HG03354 (cell line): ENCODE data around the gene ENDOU.
A peak's percentile ranks its signal among the peaks of the same experiment; 100 is the strongest.

Experiments used
- ATAC-seq: cut with Tn5 transposase; IDR thresholded peaks from one replicate; pipeline ENCODE4 v1.9.1; 2021; ENCODE audit warnings: mild to moderate bottlenecking; ENCODE audit not compliant: unreplicated experiment, poor library complexity, severe bottlenecking

The ENDOU gene

DNA sequence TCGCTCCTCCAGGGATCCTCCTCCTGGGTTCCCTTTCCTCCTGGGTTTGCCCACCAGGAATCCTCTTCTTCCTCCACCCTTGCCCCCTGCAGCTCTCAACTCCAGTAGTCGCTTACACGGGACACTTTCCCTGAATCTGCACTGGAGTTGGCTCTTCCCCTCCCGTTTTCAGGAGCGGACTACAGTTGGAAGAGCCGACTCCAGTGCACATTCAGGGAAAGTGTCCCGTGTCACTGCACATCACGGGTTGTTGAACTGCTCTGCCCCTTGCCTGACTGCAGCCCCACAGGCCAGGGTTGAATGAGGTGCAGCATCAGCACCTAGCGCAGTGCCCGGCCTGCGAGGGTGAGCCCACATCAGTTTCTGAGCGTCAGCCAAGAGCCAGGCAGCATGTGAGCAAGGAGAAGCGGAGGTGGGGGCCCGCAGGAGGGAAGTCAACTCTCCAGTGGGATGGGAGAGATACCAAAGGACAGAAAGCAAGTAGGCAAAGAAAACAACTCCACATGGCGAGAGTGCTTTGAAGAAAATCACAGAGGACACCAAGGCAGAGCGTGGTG lies 20.3 kb upstream of the ENDOU start:
- no peak for ATAC-seq

DNA sequence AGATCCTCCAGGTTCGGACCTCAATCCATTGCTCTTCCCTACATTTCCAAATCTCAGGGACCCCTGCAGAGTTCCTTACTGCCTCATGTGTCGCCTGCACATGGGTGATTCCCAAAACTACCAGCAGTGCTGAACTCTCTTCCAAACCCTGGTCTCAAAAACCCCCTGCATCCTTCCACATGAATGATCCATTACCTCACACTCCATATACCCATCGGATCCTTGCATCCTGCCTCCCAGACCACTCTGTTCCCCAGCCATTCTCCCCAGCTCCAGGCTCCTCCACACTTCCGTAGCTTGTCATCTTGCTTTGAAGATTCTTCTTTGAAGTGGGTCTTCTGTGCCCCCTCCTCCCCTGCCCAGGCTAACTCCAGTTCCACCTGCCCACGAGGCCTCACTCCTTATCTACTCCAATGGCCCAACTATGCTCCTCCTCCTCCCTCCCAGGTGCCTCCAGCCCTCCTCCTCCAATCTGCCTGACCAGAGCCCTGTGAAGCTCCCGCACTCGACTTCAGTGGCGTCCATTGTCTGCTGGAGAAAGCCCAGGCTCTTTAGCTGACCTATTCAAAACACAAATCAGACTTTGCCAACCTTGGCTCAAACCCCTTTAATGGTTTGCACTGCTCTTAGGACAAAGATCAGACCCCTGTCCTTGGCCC lies 19.6 kb upstream of the ENDOU start:
- no peak for ATAC-seq

DNA sequence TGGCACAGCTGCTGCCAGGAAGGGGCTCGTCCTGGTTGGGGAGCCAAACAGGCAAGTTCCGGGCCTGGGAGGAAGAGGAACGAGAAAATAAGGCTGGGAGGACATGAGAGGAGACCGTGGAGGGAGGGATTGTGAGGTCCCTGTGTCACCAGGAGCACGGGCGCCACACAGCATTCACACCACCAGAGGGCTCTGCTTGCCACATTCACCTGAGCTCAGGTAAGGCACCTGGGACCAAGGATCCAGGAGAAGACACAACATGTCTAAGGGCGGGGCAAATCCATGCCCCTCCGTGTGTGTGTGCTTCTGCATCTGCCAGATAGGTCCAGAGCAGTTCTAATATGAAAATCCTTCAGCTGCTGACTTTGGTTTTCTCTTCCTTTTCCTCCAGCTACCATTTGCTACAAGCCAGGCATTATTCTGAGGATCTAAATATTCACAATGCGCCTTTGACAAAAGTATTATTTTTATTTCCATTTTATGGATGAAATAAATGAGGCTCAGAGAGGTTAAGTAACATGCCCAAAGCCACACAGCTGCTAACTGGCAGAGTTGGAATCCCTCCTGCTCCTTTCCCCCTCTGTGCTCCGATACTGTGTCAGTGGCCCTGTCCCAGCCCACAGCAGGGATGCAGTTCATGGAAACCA lies 18.8 kb upstream of the ENDOU start:
- ATAC-seq, result no peak

DNA sequence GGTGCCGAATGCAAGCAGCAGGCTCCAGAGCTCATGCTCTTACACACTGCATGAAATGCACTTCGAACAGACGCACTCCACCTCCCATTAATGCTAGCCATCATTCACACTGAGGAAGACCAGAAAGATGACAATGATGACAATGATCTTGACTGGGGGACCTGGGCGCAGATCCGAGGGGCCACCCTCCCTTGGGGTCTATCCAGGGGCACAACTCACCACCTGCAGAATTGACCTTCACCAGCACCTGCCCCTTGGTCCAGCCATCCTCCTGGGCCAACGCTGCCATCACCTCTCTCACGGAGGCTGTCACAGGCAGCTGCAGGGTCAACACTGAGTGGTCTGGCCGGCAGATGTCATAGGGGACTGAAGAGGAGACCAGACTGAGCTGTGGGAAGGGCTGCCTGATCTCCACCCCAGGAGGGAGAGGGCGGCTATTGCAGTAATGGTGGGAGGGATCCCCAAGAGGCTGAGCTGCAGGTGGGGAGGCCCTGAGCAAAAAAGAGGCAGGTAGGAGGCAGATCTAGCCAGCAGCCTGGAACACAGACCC lies 18.1 kb upstream of the ENDOU start:
- ATAC-seq, result no peak

DNA sequence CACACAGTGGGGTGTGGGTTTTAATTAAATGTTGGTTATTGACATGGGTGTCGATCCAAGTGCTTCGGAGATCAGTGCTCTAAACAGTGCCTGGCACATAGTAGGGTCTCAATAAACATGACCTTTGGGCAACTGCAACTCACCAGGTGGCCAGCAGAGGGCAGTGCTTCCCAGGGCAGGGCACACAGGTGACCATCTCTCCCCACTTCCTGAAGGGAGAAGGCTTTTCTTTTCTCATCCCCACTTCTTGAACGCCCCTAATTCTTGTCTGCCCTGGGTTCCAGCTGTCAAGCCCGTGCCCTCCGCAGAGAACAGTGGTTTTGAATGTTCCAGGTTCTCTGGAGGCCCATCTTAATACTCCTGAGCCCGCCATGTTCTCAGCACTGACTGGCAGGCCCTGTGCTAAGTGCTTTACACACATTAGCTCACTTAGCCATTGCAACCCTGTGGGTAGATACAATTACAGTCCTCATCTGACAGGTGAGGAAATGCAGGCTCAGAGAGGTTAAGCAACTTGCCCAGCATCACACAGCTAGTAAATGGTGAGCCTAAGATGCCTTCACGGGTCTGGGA lies 17.0 kb upstream of the ENDOU start:
- ATAC-seq, result no peak

DNA sequence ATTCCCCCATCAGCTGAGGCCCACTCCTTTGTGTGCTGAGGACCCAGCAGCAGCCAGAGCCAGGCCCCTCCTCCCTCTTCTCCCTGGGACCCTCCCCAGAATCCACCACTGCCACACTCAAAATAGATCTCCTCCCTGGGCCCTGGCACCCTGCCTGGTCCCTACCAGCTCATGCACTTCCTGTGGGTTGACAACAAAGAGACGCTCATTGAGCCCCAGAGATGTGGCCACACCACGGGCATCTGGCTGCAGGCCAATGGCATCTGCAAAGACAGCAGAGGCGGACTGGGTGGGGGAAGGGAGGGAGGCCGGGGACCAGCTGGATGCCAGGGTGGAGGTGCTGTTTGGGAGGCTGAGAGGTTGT lies 16.0 kb upstream of the ENDOU start:
- ATAC-seq, result no peak

DNA sequence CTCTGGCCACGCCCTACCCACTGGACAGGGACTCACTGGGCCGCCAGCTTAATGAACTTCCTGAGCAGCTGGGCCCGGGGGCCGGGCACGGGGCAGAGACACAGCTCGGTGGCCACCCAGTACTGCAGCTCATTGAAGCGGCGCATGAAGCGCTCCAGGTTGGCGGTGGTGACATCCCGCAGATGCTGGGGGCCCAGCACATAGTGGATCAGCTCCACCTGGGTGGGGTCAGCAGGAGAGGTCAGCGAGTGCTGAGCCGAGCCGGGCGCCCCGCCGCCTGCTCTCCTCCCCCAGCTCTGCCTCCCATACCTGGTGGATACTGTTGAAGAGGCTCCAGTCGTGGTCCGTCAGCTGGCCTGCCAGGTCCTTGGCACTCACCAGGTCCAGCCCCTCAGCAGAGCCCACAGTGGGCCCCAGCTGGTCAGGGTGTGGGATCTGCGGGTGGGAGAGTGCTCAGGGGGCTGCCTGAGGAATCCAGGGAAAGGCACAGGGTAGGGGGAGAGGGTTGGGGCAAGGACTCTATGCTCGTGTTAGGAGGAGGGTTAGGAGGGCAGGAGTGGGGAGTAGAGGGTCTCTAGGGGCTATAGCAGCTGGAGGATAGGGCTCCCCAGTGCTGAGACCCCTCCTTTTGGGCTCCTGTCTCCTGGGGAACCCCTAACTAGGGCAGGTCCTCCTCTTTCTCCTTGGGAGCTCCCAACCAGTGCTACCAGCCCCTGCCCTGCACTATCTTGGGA lies 15.5 kb upstream of the ENDOU start:
- peak; percentile 65 for ATAC-seq

DNA sequence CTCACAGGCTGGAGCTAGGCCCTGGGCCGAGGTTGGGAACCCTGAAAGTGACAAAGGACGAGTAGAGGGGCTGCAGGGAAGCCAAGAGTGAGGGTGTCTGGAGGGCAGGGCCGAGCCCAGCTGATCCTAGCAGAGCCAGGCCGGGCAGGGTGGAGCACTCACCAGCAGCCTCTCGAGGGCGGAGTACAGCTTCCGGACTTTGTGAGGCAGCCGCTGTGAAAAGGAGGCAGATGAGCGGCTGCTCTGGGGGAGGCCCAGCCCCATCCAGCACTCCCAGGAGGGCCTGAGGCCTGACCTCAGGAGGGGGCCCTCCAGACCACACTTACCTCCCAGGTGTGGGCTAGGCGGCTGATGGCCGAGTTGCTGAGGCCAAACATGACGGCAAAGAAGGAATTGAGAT lies 14.7 kb upstream of the ENDOU start:
- ATAC-seq, result peak; percentile 61

DNA sequence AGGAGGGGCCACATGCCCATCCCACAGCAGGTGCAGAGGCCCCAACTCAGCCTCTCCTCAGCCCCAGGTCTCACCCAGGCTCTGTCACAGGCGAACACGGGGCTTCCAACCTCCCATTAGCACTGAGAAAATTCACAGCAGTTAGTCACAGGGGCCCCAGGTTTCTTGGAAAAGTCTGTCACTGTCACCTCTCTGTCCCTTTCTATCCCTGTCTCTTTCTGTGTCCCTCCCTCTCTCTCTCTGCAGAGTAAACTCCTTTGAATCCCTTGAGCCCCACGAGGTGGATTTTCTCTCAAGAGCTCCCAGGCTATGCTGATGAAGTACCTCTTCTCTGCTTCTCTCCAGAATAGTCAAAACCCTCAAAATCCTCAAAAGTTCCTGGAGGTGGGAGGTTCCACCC lies 14.0 kb upstream of the ENDOU start:
- ATAC-seq, result no peak

DNA sequence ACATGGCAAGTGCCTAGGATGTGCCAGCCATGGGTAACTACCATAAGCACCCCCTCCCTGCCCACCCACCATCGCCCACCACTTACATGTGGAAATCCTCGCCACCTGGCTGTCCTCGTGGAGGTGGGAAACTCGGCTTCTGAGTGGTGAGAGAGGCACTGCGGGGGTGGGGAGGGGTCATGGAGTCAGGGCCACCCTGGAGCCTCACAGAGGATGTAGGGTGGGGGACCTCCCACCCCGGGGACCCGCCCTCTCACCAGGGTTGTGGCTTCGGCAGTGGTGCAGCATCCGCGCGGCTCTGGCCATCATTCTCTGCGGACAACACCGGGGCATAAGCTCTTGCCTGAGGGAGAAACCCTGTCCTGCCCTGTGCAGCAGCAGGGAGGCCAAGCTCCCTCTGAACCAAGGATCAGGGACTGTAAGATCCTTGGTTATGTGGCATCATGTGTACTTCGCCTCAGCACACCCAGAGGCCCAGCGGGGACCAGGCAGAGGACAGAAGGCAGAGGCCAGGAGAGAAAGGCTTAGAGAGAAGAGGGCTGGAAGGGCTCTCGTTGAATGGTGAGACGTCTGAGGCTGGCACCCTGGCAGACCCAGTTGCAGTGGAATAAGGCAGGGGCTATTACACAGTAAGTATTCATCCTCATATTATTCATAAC lies 12.8 kb upstream of the ENDOU start:
- ATAC-seq, result no peak

DNA sequence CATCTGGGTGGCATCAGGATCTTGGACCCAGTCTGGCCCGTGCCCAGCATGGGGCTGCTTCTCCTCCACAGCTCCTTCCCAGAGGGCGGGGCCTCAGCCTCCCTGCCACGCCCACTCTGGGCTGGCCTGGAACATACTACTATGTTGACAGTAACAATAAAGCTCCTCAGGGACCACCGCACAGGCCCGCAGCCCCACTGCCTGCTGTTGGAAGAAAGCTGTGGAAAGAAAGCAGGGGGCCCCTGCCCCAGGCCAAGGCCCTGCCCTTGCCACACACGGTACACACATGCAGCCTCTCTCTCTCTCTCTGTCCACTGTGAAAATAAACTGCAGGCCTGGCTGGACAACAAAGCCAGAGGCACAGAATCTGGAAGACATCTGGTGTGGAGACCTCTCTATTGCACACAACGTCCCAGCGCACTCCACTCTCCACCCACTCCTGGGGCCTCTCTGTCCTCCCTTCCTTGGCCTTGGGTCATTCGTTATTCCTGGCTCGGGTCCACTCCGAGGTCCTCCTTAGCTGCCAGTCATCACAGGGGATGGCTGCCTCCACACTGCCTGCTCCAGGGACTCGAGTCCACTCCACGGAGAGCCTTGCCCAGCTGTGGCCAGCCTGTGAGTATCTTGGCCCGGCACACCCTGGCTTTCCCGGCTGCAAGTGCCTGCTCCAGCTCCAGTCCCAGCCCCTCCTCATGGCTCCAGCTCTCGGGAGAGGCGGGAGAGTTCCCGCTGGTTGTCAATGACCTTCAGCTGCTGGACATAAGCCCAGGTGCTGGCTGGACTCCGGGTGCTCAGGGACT lies 11.8 kb upstream of the ENDOU start:
- no peak for ATAC-seq

DNA sequence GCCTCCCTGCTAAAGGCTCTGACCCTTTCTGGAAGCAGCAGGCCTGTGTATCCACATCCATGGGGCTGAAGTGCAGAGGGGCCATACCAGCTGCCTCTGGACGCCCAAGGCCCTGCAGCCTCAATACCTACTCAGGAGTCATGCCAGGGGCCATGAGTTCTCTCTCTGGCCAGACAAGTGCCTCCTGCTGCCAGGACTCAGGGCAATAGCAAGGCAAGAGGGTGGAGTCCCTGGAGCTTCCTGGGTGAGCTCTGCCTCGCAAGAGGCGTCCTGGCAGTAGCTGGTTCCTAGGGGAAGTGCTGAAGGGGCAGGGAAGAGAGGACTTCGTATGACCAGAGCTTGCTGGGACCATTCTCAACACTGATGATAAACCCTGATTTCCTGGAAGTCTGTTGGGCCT lies 10.9 kb upstream of the ENDOU start:
- ATAC-seq, result no peak

DNA sequence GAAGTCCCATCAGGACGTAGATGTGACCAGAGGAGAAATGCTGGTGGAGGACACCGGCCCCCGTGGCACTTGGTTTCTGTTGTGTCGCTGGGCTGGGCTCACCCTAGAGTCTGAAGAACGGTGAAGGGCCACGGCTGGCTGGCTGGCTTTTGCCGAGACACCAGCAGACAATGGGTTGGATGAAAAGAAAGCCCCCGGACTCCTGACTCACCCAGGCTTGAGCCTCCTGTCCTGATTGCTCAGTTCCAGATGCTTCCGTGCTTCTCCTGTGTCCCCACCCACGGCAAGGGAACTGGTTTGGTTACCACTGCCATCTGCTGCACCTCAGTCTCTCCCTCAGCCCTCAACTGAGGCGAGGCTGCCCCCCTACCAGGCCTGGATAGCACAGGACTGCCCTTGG lies 10.4 kb upstream of the ENDOU start:
- no peak for ATAC-seq

DNA sequence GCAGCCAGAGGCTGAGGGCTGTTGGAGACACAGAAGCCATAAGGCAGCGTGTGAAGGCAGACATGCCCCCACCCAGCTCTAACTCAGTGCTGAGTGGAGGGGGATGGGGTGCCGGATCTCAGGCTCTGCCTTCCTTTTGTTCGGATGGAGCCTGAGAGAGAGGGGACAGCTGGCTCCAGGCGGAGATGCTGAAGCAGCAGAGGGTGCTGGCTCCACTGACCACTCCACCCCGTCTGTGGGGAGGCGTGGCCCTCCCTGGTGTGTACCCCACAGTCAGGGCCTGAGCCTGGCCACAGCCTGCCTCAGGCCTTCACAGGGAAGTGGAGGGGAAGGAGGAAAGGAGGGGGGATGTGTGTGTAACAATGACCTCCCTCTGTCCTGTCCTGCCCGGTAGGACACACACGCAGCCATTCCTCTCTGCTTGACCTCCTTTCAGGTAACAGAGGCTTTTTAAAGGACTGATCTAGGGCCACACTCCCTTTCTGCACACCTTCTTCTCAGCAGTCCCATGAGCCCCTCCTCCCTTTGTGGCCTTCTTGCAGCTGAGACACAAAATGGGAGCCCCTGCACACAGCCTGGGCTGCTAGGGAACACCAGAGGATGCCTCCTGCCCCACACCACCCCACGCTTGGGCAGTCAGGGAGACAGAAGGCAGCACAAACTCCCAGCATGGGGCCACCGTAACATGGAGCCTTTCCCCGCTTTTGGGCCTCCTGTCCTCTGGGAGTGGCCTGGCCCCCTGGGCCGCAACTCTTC lies 9.6 kb upstream of the ENDOU start:
- ATAC-seq, result no peak

DNA sequence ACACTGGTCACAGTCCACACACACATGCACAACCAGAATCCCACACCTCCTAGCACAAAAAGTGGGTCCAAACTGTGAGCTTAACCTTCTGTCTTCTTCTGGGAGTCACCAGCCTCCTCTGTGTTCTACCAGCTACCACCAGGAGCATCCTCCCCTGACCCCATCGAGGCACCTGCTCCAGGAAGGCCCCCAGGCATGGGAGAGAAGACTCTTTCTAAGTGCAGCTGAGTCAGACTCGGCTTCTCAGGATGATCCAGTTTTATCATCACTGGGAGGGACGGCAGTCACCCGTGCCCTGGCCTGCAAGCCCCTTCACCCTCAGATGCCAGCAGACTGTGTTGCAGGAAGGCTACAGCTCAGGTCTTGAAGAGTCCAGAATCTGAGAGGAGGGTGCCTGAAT lies 7.9 kb upstream of the ENDOU start:
- ATAC-seq, result no peak

DNA sequence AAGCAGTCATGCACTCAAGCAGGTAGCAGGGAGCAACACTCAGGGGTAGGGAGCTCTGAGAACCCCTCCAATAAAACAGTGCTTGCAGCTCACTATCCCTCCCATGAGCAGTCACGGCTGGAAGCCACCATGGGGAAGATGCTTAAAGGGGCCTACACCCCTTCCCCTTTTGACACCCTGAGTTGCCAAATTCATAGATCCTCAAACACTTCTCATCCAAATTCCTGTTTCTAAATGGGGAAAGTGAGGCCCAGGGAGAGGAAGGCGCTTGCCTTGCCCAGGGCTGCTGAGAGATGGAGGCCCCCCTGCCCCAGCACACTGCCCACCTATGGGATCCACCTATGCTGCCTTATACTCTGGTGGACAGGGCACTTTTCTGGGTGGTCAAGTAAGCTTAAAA lies 7.2 kb upstream of the ENDOU start:
- no peak for ATAC-seq

DNA sequence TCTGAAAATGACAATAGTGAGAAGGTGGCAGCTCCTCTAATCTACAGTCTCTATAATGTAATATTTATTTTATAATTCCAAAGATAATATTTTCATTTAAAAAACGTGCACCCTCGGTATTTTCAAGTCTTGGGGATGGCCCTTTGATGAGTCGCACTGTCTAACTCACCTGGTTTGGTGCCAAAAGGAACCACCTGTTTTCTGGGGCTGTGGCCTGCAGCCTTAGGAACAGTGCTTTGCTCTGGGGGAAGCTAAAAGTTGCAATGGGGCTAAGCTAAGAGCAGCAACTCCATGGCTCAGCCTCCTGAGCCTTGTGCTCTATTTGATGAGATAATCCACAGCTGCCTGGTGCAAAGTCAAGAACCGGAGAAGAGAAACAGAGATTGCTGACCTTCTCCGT lies 6.4 kb upstream of the ENDOU start:
- ATAC-seq, result no peak

DNA sequence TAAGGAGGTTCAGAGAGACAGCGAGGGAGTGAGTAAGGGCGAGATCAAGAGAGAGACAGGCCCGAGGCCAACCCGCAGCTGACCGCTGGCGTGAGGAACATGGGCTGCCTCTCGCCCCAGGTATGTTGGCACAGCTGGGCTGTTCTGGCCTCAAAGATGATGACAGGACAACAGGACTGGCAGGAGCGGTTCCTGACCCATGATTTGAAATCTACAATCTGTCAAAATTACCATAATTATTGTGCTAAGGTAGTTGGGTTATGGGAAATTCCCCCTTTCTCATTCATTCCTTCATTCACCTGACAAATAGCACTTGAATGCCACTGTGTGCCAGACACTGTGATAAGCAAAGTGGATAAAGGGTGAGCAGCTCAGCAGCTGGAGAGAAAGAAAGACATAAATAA lies 5.1 kb upstream of the ENDOU start:
- ATAC-seq, result no peak
